ENCODE data around the gene WFIKKN2. TPM values are rescaled to one million over a fixed set of nuclear protein-coding genes. Genes with fewer than 3 reads are reported as not detected.
A peak's percentile ranks its signal among the peaks of the same experiment; 100 is the strongest.
"Not testable (repeated sequence)": the region's sequence is repeated elsewhere in the genome, so short reads cannot be mapped to it uniquely, and the experiment has no call there.

The WFIKKN2 gene
- total RNA-seq, 1 donor from 2014 or later: 3.7 TPM

GRCh38 chr17:50848039-50848438 is 12.7 kb downstream of the WFIKKN2 start:
- DNase-seq (ENCODE audit: low spot score in 2 of 2) (no peak), FAIRE-seq (no peak)

- no peak for FAIRE-seq
- no peak for DNase-seq (ENCODE audit: low spot score in 2 of 2)
Observed at GRCh38 chr17:50848711-50849110, 13.3 kb downstream of the WFIKKN2 start.

- DNase-seq (ENCODE audit: low spot score in 2 of 2): no peak
- no peak for FAIRE-seq
Observed at GRCh38 chr17:50850640-50851039, 15.3 kb downstream of the WFIKKN2 start.

- DNase-seq (ENCODE audit: low spot score in 2 of 2) (no peak), FAIRE-seq (no peak)
Observed at GRCh38 chr17:50853015-50853615, 17.7 kb downstream of the WFIKKN2 start.

- DNase-seq (ENCODE audit: low spot score in 2 of 2): no peak
- FAIRE-seq: no peak
Observed at GRCh38 chr17:50853781-50854180, 18.4 kb downstream of the WFIKKN2 start.

- DNase-seq (ENCODE audit: low spot score in 2 of 2) (no peak), FAIRE-seq (no peak)
Observed at GRCh38 chr17:50855708-50856330, 20.4 kb downstream of the WFIKKN2 start.

GRCh38 chr17:50856431-50856830 is 21.0 kb downstream of the WFIKKN2 start:
- FAIRE-seq: no peak

GRCh38 chr17:50858486-50859225 is 23.3 kb downstream of the WFIKKN2 start:
- FAIRE-seq: no peak
- DNase-seq (ENCODE audit: low spot score in 2 of 2): no peak

More at GRCh38 chr17:50856431-50856830, 21.0 kb downstream of the WFIKKN2 start:
- DNase-seq (ENCODE audit: low spot score in 2 of 2): no peak

GRCh38 chr17:50859727-50860126 is 24.3 kb downstream of the WFIKKN2 start:
- FAIRE-seq; DNase-seq (ENCODE audit: low spot score in 2 of 2): not testable (repeated sequence)

GRCh38 chr17:50861334-50861676 is 25.9 kb downstream of the WFIKKN2 start:
- DNase-seq (ENCODE audit: low spot score in 2 of 2) (no peak), FAIRE-seq (no peak)

- FAIRE-seq: no peak
- DNase-seq (ENCODE audit: low spot score in 2 of 2): no peak
Observed at GRCh38 chr17:50861822-50862528, 26.6 kb downstream of the WFIKKN2 start.

GRCh38 chr17:50863221-50863843 is 27.9 kb downstream of the WFIKKN2 start:
- no peak for FAIRE-seq
- no peak for DNase-seq (ENCODE audit: low spot score in 2 of 2)

- DNase-seq (ENCODE audit: low spot score in 2 of 2): no peak
Observed at GRCh38 chr17:50863931-50864330, 28.5 kb downstream of the WFIKKN2 start.

GRCh38 chr17:50864747-50865059 is 29.3 kb downstream of the WFIKKN2 start:
- no peak for FAIRE-seq
- DNase-seq (ENCODE audit: low spot score in 2 of 2): no peak

More at GRCh38 chr17:50863931-50864330, 28.5 kb downstream of the WFIKKN2 start:
- no peak for FAIRE-seq

GRCh38 chr17:50865060-50865867 is 29.9 kb downstream of the WFIKKN2 start:
- DNase-seq (ENCODE audit: low spot score in 2 of 2) (peak in 1 of 2 donors; percentile 37), FAIRE-seq (no peak)

- no peak for DNase-seq (ENCODE audit: low spot score in 2 of 2)
- no peak for FAIRE-seq
Observed at GRCh38 chr17:50865868-50866260, 30.5 kb downstream of the WFIKKN2 start.

- DNase-seq (ENCODE audit: low spot score in 2 of 2): peak; percentile 87 to 91
- no peak for FAIRE-seq
Observed at GRCh38 chr17:50866261-50866949, 31.0 kb downstream of the WFIKKN2 start, which contains the start of gene TOB1. Gene TOB1 (minus strand): TSS chr17:50866354. CDS start chr17:50864017, 2,337 bp downstream.

GRCh38 chr17:50866950-50867362 is 31.6 kb downstream of the WFIKKN2 start:
- FAIRE-seq (no peak), DNase-seq (ENCODE audit: low spot score in 2 of 2) (peak in 1 of 2 donors; percentile 40)

Data from frontal cortex (tissue), 4 donors.